Measurements from ENCODE around the gene SELPLG. TPM values are rescaled to one million over a fixed set of nuclear protein-coding genes. Genes with fewer than 3 reads are reported as not detected.

The SELPLG gene
- total and polyA plus RNA-seq, 9 donors = 1.1 to 8.4 (median 2.9) TPM

- 83 to 87% (median 86%) methylated on average over 3 of the region's 3 CpGs for WGBS, 3 donors
These were observed 49.1 kb downstream of the SELPLG start for GRCh38 chr12:108584456-108585065.

GRCh38 chr12:108583991-108584390 lies 49.7 kb downstream of the SELPLG start:
- intact Hi-C loops (cut with DNase I) = no loop called here
- DNase-seq = no peak
- Histone ChIP-seq H3K27ac (no peak overlapping the region), H3K27me3 (no peaks in the 10 kb centered on the region), H3K9me3 (no peaks in the 10 kb centered on the region), H3K4me3 (no peak overlapping the region), H3K4me1 (ENCODE audit: insufficient read depth) (no peaks in the 10 kb centered on the region), H3K36me3 (no peaks in the 10 kb centered on the region)
- TF ChIP-seq CTCF (IDR thresholded peaks at IDR 0.05) (no peak), POLR2A (IDR thresholded peaks at IDR 0.05) (no peak), EP300 (IDR thresholded peaks at IDR 0.05) (no peak)
- WGBS, 3 donors = 69 to 76% (median 71%) methylated on average over 7 of the region's 7 CpGs

More at GRCh38 chr12:108584456-108585065, 49.1 kb downstream of the SELPLG start:
- no peak overlapping the region for H3K4me3 ChIP-seq
- no peaks in the 10 kb centered on the region for H3K4me1 ChIP-seq (ENCODE audit: insufficient read depth)
- H3K27me3 ChIP-seq = no peaks in the 10 kb centered on the region
- no peaks in the 10 kb centered on the region for H3K36me3 ChIP-seq
- no peak overlapping the region for H3K27ac ChIP-seq
- TF ChIP-seq CTCF (IDR thresholded peaks at IDR 0.05) = no peak
- TF ChIP-seq EP300 (IDR thresholded peaks at IDR 0.05) = no peak
- no peak for TF ChIP-seq POLR2A (IDR thresholded peaks at IDR 0.05)
- H3K9me3 ChIP-seq = no peaks in the 10 kb centered on the region
- no peak for DNase-seq
- intact Hi-C loops (cut with DNase I) = no loop called here

DNA sequence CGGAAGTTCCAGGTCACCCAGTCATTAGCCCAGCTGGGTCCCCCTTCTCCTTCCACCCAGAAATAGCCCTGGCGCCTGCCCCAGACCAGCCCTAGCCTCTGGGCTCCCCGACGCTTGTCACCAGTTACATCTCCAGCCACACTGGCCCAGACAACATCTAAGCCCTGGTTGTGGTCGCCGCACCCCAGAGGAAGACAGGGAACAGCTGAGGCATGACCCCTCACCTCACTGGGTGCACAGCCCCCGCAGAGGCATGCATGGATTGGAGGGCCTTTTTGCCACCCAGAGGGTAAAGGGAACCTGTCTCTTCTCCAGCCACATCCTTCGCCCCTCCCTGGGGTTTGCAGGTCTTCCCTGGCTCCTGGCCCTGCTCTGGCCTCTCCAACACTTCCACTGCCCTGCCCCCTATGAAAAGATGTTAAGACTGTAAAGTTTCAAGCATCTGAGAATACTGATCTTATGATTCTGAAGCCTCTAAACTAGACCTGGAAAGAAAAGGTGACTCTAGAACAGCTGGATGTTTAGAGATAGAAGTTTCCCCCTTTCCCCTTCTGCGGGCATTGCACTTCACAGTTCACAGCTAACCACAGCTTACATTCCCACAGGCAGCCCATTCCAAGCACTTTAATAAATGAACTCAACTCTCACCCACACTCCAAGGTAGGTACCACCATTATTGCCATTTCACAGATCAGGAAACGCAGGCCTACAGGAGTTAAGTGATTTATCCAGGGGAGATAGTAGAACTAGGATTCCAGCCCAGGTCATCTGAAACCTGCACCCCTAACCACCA lies 50.5 kb downstream of the SELPLG start:
- no peak for DNase-seq
- 86 to 92% (median 89%) methylated on average over 10 of the region's 10 CpGs for WGBS, 3 donors
- H3K27ac ChIP-seq = no peak overlapping the region

GRCh38 chr12:108582509-108582908 lies 51.2 kb downstream of the SELPLG start:
- Histone ChIP-seq H3K27ac (no peak overlapping the region), H3K9me3 (no peaks in the 10 kb centered on the region), H3K36me3 (no peaks in the 10 kb centered on the region), H3K4me1 (ENCODE audit: insufficient read depth) (no peaks in the 10 kb centered on the region), H3K4me3 (no peak overlapping the region), H3K27me3 (no peaks in the 10 kb centered on the region)
- DNase-seq = no peak
- intact Hi-C loops (cut with DNase I) = no loop called here
- TF ChIP-seq POLR2A (IDR thresholded peaks at IDR 0.05) (no peak), CTCF (IDR thresholded peaks at IDR 0.05) (no peak), EP300 (IDR thresholded peaks at IDR 0.05) (no peak)
- 82 to 90% (median 90%) methylated on average over 9 of the region's 9 CpGs for WGBS, 3 donors

More for the DNA sequence above, 50.5 kb downstream of the SELPLG start:
- no peak for TF ChIP-seq EP300 (IDR thresholded peaks at IDR 0.05)
- TF ChIP-seq POLR2A (IDR thresholded peaks at IDR 0.05) = no peak
- TF ChIP-seq CTCF (IDR thresholded peaks at IDR 0.05) = no peak
- Histone ChIP-seq H3K36me3 (no peaks in the 10 kb centered on the region), H3K4me3 (no peak overlapping the region), H3K4me1 (ENCODE audit: insufficient read depth) (no peaks in the 10 kb centered on the region), H3K27me3 (no peaks in the 10 kb centered on the region), H3K9me3 (no peaks in the 10 kb centered on the region)
- intact Hi-C loops (cut with DNase I) = no loop called here

All from ovary (tissue), 9 donors.